HG02938 (cell line): ENCODE data around the gene VILL.
A peak's percentile ranks its signal among the peaks of the same experiment; 100 is the strongest.
"Not testable (repeated sequence)": the region's sequence is repeated elsewhere in the genome, so short reads cannot be mapped to it uniquely, and the experiment has no call there.

Source experiments
- ATAC-seq: cut with Tn5 transposase; IDR thresholded peaks from one replicate; pipeline ENCODE4 v1.9.1; 2021; ENCODE audit warnings: mild to moderate bottlenecking, moderate library complexity; ENCODE audit not compliant: unreplicated experiment

Gene VILL

DNA sequence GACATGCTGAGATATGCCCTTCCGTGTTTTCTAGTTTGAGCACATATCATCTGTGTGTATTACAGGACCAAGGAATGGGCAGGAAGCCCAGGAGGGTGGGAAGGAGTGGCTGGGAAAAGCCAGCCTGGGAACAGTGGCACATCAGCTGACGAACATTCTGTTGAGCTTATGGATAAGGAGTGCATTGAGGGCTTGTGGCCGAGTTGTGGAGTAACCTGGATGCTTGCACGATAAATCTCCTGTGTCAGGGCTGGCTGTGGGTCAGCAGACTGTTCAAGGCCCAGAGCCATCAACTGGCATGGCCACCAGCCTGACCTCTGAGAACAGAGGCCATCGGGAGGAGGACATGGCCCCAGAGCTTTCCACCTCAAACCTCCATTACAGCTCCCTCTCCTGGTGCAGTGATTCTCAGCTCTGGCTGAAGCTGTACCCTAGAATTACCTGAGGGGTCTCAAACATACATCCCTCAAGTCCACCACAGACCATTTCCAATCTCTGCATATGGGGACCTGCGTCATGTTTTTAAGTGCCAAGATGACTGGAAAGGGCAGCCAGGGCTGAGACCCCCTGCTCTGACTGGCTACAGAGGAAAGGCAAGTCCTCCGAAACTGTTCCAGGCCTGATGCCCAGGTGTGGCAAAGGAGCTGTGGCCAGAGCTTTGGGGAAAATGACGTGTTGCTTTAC is 4.8 kb upstream of the VILL start:
- ATAC-seq, result no peak

DNA sequence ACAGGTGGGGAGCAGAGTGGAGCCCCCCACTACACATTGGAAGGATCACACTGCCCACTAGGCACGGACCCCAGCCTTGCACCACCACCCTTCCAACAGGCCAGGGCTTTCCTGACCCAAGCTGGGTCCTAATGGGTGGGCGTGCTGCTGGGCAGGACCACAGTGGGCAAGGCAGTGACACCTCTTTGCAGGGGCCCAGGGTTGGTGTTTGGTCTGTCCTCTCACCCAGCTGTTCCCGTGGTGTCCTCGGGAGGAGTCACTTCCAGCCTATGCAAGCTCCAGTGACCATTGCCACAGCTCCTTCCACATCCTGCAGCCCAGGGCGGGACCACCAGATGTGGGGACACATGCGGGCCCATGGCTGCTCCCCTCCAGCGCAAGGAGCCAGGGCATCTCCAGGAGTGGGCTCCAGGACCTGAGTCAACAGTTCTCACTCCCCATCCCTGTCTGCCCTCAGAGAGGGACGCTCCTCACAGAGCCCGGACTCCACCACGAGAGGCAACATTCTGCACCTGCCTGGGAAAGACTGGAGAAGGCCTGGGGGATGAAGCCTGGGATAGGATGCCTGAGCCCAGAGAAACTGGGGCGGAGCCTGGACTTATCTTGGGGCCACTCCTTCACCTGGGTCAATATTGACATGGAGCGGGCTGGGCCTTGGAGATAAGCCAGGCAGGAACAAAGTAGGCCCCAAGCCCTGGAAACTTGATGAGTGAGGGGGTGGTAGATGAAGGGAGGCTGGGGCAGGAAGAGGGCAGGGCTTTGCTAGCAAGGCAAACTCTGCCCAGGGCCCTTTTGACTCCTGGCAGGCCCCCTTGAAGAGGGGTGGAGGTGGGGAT is 3.9 kb upstream of the VILL start:
- no peak for ATAC-seq

GRCh38 chr3:37987315-37987697 is 3.3 kb upstream of the VILL start:
- no peak for ATAC-seq

DNA sequence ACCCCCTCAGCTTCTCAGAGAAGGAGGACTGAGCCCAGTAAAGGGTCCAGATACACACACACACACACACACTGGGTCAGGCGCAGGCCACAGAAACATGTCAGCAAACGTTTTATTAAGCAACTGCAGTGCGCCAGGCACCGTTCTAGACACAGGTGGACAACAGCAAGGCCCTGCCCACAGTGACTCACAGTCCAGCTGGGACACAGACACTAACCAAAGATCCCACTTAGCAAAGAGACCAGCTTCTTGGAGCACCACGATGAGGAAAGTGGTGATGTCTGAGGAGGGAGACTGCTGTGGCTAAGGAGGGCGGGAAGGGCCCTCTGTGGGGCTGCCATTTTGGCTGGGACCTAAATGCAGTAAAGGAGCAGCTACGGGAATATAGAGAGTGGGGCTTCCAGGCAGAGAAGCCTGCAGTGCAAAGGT is 2.8 kb upstream of the VILL start:
- no peak for ATAC-seq

GRCh38 chr3:37988376-37988775 is 2.2 kb upstream of the VILL start:
- not testable (repeated sequence) for ATAC-seq

- no peak for ATAC-seq
These were observed 1.6 kb upstream of the VILL start for GRCh38 chr3:37988931-37989525.

- ATAC-seq, result no peak
These were observed 635 bp upstream of the VILL start for GRCh38 chr3:37989821-37990480.

GRCh38 chr3:37991109-37991508 is 523 bp downstream of the VILL start:
- no peak for ATAC-seq

GRCh38 chr3:37991823-37992222 is 1.2 kb downstream of the VILL start:
- ATAC-seq, result no peak

DNA sequence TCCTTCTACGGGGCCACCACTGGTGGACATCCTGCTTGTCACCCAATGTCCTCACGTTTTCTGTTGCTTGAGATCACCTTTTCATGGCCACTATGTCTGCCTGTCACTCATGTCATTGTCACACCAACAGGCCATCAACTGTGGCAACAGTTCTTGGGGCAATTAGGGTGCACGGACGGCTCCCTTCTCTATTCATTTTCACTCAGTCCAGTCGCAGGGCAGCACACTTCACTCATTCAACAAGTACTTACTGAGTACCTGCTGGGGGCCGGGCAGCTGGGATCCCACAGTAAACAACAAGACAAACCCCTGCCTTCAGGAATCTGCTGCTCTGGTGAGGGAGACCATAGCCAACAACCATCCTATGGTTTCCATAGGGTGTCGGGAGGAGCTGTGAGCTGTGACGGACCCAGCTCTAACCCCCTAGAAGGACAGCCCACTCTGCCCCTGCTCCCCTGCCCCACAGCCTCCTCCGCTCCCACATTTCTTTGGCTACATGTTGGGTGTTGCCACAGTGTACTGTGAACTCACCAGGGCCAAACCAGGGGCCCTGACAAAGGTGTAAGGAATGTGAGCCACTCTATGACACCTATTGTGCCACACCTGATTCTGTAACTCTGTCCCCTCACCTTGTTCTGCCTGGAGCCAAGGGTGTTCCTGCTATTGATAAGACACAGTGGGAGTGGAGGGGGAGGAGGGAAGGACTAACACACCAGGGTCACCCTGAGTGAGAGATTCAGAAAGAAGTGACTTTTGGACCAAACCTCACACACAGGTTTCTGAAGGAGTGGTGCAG is 1.9 kb downstream of the VILL start:
- no peak for ATAC-seq

- ATAC-seq, result no peak
These were observed 2.5 kb downstream of the VILL start for GRCh38 chr3:37993067-37993455.

- no peak for ATAC-seq
These were observed 2.9 kb downstream of the VILL start for GRCh38 chr3:37993460-37993819.

DNA sequence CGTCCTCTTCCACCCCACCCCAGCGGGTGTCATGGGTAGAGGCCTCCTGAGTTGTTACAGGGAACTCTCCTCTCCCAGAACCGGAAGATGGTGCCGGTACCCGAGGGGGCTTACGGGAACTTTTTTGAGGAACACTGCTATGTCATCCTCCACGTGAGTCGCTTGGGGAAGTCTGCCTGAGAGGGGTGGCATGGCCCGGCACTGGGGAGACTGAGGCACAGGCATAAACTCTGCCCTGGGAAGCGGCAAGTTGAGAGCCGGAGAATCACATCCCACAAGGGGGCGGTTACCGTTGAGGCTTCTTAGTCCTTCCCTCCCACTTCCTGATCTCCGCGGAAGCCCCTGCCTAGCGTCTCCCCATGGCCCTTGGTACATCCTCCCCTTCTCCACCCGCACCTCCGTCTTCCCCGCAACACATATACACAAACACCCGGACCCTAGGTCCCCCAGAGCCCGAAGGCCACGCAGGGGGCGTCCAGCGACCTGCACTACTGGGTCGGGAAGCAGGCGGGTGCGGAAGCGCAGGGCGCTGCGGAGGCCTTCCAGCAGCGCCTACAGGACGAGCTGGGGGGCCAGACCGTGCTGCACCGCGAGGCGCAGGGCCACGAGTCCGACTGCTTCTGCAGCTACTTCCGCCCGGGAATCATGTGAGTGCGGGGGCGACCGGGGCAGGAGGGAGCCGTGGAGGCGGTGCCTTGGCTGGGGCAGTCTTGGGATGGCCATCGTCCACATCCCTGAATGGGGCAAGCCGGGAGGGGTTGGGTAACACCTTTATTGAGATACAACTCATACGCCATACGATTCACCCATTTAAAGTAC is 3.4 kb downstream of the VILL start:
- peak; percentile 45 for ATAC-seq

DNA sequence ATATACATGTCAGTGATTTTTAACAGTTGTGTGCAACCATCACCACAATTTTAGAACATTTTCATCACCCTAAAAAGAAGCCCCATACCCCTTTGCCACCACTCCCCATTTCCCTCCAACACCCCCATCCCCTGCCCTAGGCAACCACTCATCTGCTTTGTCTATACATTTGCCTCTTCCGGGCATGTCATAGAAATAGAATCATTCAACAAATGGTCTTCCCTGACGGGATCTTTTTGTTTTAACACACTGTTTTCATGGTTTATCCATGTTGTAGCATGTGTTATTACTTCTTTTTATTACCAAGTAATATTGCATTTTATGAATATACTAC is 4.0 kb downstream of the VILL start:
- ATAC-seq, result no peak

GRCh38 chr3:37995652-37996641 is 5.4 kb downstream of the VILL start:
- no peak for ATAC-seq

GRCh38 chr3:37996785-37997301 is 6.3 kb downstream of the VILL start:
- ATAC-seq, result peak; percentile 65

DNA sequence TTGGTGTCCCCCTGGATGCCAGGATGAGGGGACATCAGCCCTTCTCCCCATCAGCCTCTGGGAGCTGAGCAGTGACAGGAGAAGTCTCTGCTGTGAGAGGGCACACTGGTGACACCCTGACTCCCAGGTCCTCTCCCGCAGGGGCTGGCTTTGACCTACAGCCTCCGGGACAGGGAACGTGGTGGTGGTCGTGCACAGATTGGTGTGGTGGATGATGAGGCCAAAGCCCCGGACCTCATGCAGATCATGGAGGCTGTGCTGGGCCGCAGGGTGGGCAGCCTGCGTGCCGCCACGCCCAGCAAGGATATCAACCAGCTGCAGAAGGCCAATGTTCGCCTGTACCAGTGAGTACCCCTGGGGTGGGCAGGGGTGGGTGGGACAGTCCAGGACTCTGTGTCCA is 6.8 kb downstream of the VILL start:
- no peak for ATAC-seq

GRCh38 chr3:37997791-37998370 is 7.3 kb downstream of the VILL start:
- no peak for ATAC-seq
